ENCODE measurements around the gene IQSEC1. TPM values are rescaled to one million over a fixed set of nuclear protein-coding genes. Genes with fewer than 3 reads are reported as not detected.
"Not testable (repeated sequence)": the region's sequence is repeated elsewhere in the genome, so short reads cannot be mapped to it uniquely, and the experiment has no call there.

Gene IQSEC1
- total and polyA plus RNA-seq, 2 donors (not counting 1 experiment from before 2014, with no cell fraction given), result 96.7 to 222 TPM

- H3K9me3 Mint-ChIP-seq (ENCODE audit: insufficient read depth), result no peaks in the 10 kb centered on the region
- TF ChIP-seq EZH2 (IDR thresholded peaks at IDR 0.05; ENCODE audit: borderline replicate concordance, insufficient read depth, low read depth, low read length, poor library complexity, severe bottlenecking), result no peak
- no peak for TF ChIP-seq CTCF (IDR thresholded peaks at IDR 0.05)
- Histone ChIP-seq H3K36me3 (replicated peaks in 1 of 2; ENCODE audit: control extremely low read depth in 1 of 2, control insufficient read depth in 1 of 2, extremely low read depth in 1 of 2, insufficient read depth in 2 of 2, low read length in 1 of 2) (no peaks in the 10 kb centered on the region), H3K9me3 (ENCODE audit: control extremely low read depth in 1 of 3, control insufficient read depth in 2 of 3, insufficient read depth in 1 of 3, low read length in 2 of 3) (peaks cover 0 to 10% (median 0%) of the 10 kb centered on the region in 3 donors), H4K20me1 (ENCODE audit: control insufficient read depth, insufficient read depth, low read length, poor library complexity, severe bottlenecking) (no peaks in the 10 kb centered on the region), H3K27ac (ENCODE audit: low read length in 2 of 2) (no peak overlapping the region), H3K4me2 (replicated peaks; ENCODE audit: low read depth, low read length, poor library complexity, severe bottlenecking) (peak overlapping the region; percentile 48), H2AFZ (ENCODE audit: insufficient read depth, low read depth, low read length, poor library complexity, severe bottlenecking) (peak overlapping the region; percentile 34), H3K27me3 (replicated peaks in 1 of 4; ENCODE audit: control extremely low read depth in 1 of 4, control insufficient read depth in 3 of 4, insufficient read depth in 4 of 4, low read length in 3 of 4) (no peaks in the 10 kb centered on the region), H3K4me3 (ENCODE audit: control extremely low read depth in 1 of 5, extremely low read depth in 1 of 5, insufficient read depth in 1 of 5, low read depth in 2 of 5, low read length in 4 of 5) (no peak overlapping the region), H3K9ac (ENCODE audit: low read length) (no peak overlapping the region), H3K4me1 (ENCODE audit: control insufficient read depth in 2 of 2, insufficient read depth in 2 of 2, low read length in 2 of 2) (peaks cover 33 to 45% of the 10 kb centered on the region in 2 donors), H3K79me2 (ENCODE audit: control insufficient read depth, insufficient read depth, low read length) (no peaks in the 10 kb centered on the region)
- ChIA-PET POLR2A (no interaction called here), CTCF (interaction anchor here (1.2 to 2.4 kb wide), 3 partner anchors 9 to 41 kb away, joined by 4 to 10 read pairs (median 4); no protein-coding TSS in a partner anchor)
- no peak for ATAC-seq (ENCODE audit: low read depth)
- H3K27me3 Mint-ChIP-seq, result peaks cover 5% of the 10 kb centered on the region
- DNase-seq, result no peak
- intact Hi-C loops (cut with micrococcal nuclease), result no loop called here
- peak overlapping the region; percentile 59 for H3K4me3 Mint-ChIP-seq
- H3K4me1 Mint-ChIP-seq, result peaks cover 42% of the 10 kb centered on the region
- 95% methylated on average over 52 of the region's 62 CpGs for WGBS (ENCODE audit: insufficient coverage)
- H3K27ac Mint-ChIP-seq, result peak overlapping the region; percentile 68
These were observed 190.6 kb downstream of the IQSEC1 start for GRCh38 chr3:12882336-12883310.

- 38% methylated on average over 3 of the region's 12 CpGs for WGBS (ENCODE audit: insufficient coverage)
- H3K27ac ChIP-seq (ENCODE audit: low read length in 2 of 2); H3K9me3 ChIP-seq (ENCODE audit: control extremely low read depth in 1 of 3, control insufficient read depth in 2 of 3, insufficient read depth in 1 of 3, low read length in 2 of 3); H4K20me1 ChIP-seq (ENCODE audit: control insufficient read depth, insufficient read depth, low read length, poor library complexity, severe bottlenecking); H3K9me3 Mint-ChIP-seq (ENCODE audit: insufficient read depth); H3K27me3 ChIP-seq (replicated peaks in 1 of 4; ENCODE audit: control extremely low read depth in 1 of 4, control insufficient read depth in 3 of 4, insufficient read depth in 4 of 4, low read length in 3 of 4); H3K79me2 ChIP-seq (ENCODE audit: control insufficient read depth, insufficient read depth, low read length); H3K4me3 ChIP-seq (ENCODE audit: control extremely low read depth in 1 of 5, extremely low read depth in 1 of 5, insufficient read depth in 1 of 5, low read depth in 2 of 5, low read length in 4 of 5); intact Hi-C loops (cut with micrococcal nuclease); POLR2A ChIA-PET; H3K9ac ChIP-seq (ENCODE audit: low read length); H3K36me3 ChIP-seq (replicated peaks in 1 of 2; ENCODE audit: control extremely low read depth in 1 of 2, control insufficient read depth in 1 of 2, extremely low read depth in 1 of 2, insufficient read depth in 2 of 2, low read length in 1 of 2); H3K27me3 Mint-ChIP-seq: not testable (repeated sequence)
- peaks cover 32 to 44% of the 10 kb centered on the region in 2 donors for H3K4me1 ChIP-seq (ENCODE audit: control insufficient read depth in 2 of 2, insufficient read depth in 2 of 2, low read length in 2 of 2)
- Mint-ChIP-seq H3K4me1 (peaks cover 41% of the 10 kb centered on the region), H3K27ac (peak overlapping the region; percentile 68), H3K4me3 (peak overlapping the region; percentile 59)
- peak; percentile 64 for ATAC-seq (ENCODE audit: low read depth)
- H2AFZ ChIP-seq (ENCODE audit: insufficient read depth, low read depth, low read length, poor library complexity, severe bottlenecking), result peak overlapping the region; percentile 34
- DNase-seq, result peak; percentile 71
- CTCF ChIA-PET, result interaction anchor here (2.9 kb wide), 1 partner anchor 11 kb away, joined by 13 read pairs; no protein-coding TSS in a partner anchor
- peak overlapping the region; percentile 48 for H3K4me2 ChIP-seq (replicated peaks; ENCODE audit: low read depth, low read length, poor library complexity, severe bottlenecking)
These were observed 191.4 kb downstream of the IQSEC1 start for GRCh38 chr3:12881858-12882257.
